Gastroesophageal sphincter (tissue), 3 donors: ENCODE results near the gene PRKN.

ENCODE experiments used
- EP300 ChIP-seq: sonication (generic); formaldehyde crosslinking; IDR thresholded peaks from one replicate; pipeline ENCODE4 v1.6.1; 2017; ENCODE audit warnings: antibody characterized with exemption, mild to moderate bottlenecking
- POLR2A ChIP-seq, 2 donors: fragments of 450-650 bp; IDR thresholded peaks; one replicate each; pipeline ENCODE4 v1.6.1; 2017; ENCODE audit warnings: antibody characterized with exemption in 2 of 2, mild to moderate bottlenecking in 2 of 2, moderate library complexity in 1 of 2
- POLR2AphosphoS5 ChIP-seq: sonication (generic); formaldehyde crosslinking; IDR thresholded peaks from one replicate; pipeline ENCODE4 v1.6.1; 2017; ENCODE audit warnings: antibody characterized with exemption
- TF ChIP-seq, protein P1 (sequence below), 4 experiments: fragments of 200-600 bp in 2 of 4; fragments of 450-650 bp in 2 of 4; sonication (generic) in 1 of 4; IDR thresholded peaks; one replicate each; pipeline ENCODE4 v1.5.1; 2017 to 2019; ENCODE audit warnings: antibody characterized with exemption in 4 of 4, mild to moderate bottlenecking in 2 of 4, moderate library complexity in 2 of 4

DNA sequence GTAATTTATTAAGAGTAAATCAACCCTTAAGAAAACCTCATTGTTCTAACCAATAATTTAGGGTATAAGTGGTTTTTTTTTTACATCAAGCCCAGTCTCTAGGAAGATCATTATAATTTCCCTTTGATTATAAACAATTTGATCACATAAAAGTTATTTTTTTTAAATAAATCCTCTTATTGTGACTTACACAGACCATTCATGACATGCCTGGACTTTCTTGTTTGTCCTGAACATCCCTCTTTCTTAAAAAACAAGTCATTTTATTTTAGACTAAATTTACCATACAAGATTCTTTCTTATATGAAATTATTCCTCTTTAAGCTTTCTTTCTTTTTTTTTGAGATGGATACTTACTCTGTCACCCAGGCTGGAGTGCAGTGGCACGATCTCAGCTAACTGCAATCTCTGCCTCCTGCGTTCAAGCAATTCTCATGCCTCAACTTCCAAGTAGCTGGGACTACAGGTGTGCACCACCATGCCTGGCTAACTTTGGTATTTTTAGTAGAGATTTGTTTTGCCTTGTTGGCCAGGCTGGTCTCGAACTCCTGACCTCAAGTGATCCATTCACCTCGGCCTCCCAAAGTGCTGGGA is 1400.1 kb downstream of the PRKN start:
- no peak for TF ChIP-seq POLR2AphosphoS5
- TF ChIP-seq, protein P1, sequence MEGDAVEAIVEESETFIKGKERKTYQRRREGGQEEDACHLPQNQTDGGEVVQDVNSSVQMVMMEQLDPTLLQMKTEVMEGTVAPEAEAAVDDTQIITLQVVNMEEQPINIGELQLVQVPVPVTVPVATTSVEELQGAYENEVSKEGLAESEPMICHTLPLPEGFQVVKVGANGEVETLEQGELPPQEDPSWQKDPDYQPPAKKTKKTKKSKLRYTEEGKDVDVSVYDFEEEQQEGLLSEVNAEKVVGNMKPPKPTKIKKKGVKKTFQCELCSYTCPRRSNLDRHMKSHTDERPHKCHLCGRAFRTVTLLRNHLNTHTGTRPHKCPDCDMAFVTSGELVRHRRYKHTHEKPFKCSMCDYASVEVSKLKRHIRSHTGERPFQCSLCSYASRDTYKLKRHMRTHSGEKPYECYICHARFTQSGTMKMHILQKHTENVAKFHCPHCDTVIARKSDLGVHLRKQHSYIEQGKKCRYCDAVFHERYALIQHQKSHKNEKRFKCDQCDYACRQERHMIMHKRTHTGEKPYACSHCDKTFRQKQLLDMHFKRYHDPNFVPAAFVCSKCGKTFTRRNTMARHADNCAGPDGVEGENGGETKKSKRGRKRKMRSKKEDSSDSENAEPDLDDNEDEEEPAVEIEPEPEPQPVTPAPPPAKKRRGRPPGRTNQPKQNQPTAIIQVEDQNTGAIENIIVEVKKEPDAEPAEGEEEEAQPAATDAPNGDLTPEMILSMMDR (IDR thresholded peaks at IDR 0.05) = no peak
- TF ChIP-seq POLR2A (IDR thresholded peaks at IDR 0.05) = no peak
- no peak for TF ChIP-seq EP300
